ENCODE data around the gene OGFR.
"Not testable (repeated sequence)": the region's sequence is repeated elsewhere in the genome, so short reads cannot be mapped to it uniquely, and the experiment has no call there.

Gene OGFR

GRCh38 chr20:62849431-62849830, 44.8 kb downstream of the OGFR start:
- Histone ChIP-seq H3K4me3 (ENCODE audit: low read depth, low read length) (no peak overlapping the region), H3K36me3 (peaks cover 57% of the 10 kb centered on the region), H3K9me3 (ENCODE audit: severe bottlenecking) (no peaks in the 10 kb centered on the region), H3K27me3 (ENCODE audit: insufficient read depth, low read depth, severe bottlenecking) (no peaks in the 10 kb centered on the region), H3K27ac (no peak overlapping the region)
- no peak for TF ChIP-seq CTCF (IDR thresholded peaks at IDR 0.05; ENCODE audit: low read depth, low read length)
- DNase-seq: no peak

GRCh38 chr20:62850333-62850974, 45.8 kb downstream of the OGFR start:
- TF ChIP-seq CTCF (IDR thresholded peaks at IDR 0.05; ENCODE audit: low read depth, low read length): no peak
- no peaks in the 10 kb centered on the region for H3K9me3 ChIP-seq (ENCODE audit: severe bottlenecking)
- H3K27me3 ChIP-seq (ENCODE audit: insufficient read depth, low read depth, severe bottlenecking): no peaks in the 10 kb centered on the region
- no peak for DNase-seq
- no peak overlapping the region for H3K27ac ChIP-seq
- H3K36me3 ChIP-seq: peaks cover 64% of the 10 kb centered on the region
- no peak overlapping the region for H3K4me3 ChIP-seq (ENCODE audit: low read depth, low read length)

GRCh38 chr20:62852196-62852595, 47.6 kb downstream of the OGFR start:
- no peak overlapping the region for H3K27ac ChIP-seq
- H3K27me3 ChIP-seq (ENCODE audit: insufficient read depth, low read depth, severe bottlenecking): no peaks in the 10 kb centered on the region
- H3K9me3 ChIP-seq (ENCODE audit: severe bottlenecking): no peaks in the 10 kb centered on the region
- no peak for TF ChIP-seq CTCF (IDR thresholded peaks at IDR 0.05; ENCODE audit: low read depth, low read length)
- DNase-seq: no peak
- H3K4me3 ChIP-seq (ENCODE audit: low read depth, low read length): no peak overlapping the region
- peaks cover 66% of the 10 kb centered on the region for H3K36me3 ChIP-seq

- peaks cover 69% of the 10 kb centered on the region for H3K36me3 ChIP-seq
- no peak for TF ChIP-seq CTCF (IDR thresholded peaks at IDR 0.05; ENCODE audit: low read depth, low read length)
- no peak for DNase-seq
Measured at GRCh38 chr20:62852841-62853240, 48.2 kb downstream of the OGFR start.

GRCh38 chr20:62853304-62853703, 48.7 kb downstream of the OGFR start:
- H3K9me3 ChIP-seq (ENCODE audit: severe bottlenecking); H3K27me3 ChIP-seq (ENCODE audit: insufficient read depth, low read depth, severe bottlenecking); DNase-seq; H3K4me3 ChIP-seq (ENCODE audit: low read depth, low read length); H3K27ac ChIP-seq: not testable (repeated sequence)
- peaks cover 72% of the 10 kb centered on the region for H3K36me3 ChIP-seq

More at GRCh38 chr20:62852841-62853240, 48.2 kb downstream of the OGFR start:
- Histone ChIP-seq H3K27ac (no peak overlapping the region), H3K9me3 (ENCODE audit: severe bottlenecking) (no peaks in the 10 kb centered on the region), H3K4me3 (ENCODE audit: low read depth, low read length) (no peak overlapping the region), H3K27me3 (ENCODE audit: insufficient read depth, low read depth, severe bottlenecking) (no peaks in the 10 kb centered on the region)

GRCh38 chr20:62854121-62854520, 49.5 kb downstream of the OGFR start:
- no peak overlapping the region for H3K4me3 ChIP-seq (ENCODE audit: low read depth, low read length)
- H3K36me3 ChIP-seq: peaks cover 73% of the 10 kb centered on the region
- no peaks in the 10 kb centered on the region for H3K27me3 ChIP-seq (ENCODE audit: insufficient read depth, low read depth, severe bottlenecking)
- H3K9me3 ChIP-seq (ENCODE audit: severe bottlenecking): no peaks in the 10 kb centered on the region
- no peak for DNase-seq
- no peak for TF ChIP-seq CTCF (IDR thresholded peaks at IDR 0.05; ENCODE audit: low read depth, low read length)
- no peak overlapping the region for H3K27ac ChIP-seq
